AG09309 (cell line): ENCODE data around the gene OTP.

Experiments
- DNase-seq: peaks from one replicate; pipeline ENCODE4 v3.0.0-alpha.2; 2010; ENCODE audit warnings: low read depth
- H3K4me3 ChIP-seq: 2 replicates; pipeline ENCODE4 v1.5.1; 2011; ENCODE audit warnings: mild to moderate bottlenecking, low read depth, low read length, moderate library complexity; ENCODE audit not compliant: control insufficient read depth
- CTCF ChIP-seq: IDR thresholded peaks from 2 replicates; pipeline ENCODE4 v1.5.1; 2011; ENCODE audit warnings: mild to moderate bottlenecking, low read depth, low read length, inconsistent platforms; ENCODE audit not compliant: insufficient read depth, control insufficient read depth; ENCODE audit errors: missing control alignments

OTP gene

GRCh38 chr5:77635067-77635916 lies 3.2 kb downstream of the OTP start:
- TF ChIP-seq CTCF, result no peak
- no peak overlapping the region for H3K4me3 ChIP-seq
- no peak for DNase-seq

- DNase-seq, result no peak
- no peak overlapping the region for H3K4me3 ChIP-seq
- TF ChIP-seq CTCF, result no peak
Observed at GRCh38 chr5:77633709-77634108, 4.8 kb downstream of the OTP start.

- TF ChIP-seq CTCF, result no peak
- no peak overlapping the region for H3K4me3 ChIP-seq
- no peak for DNase-seq
Observed at GRCh38 chr5:77633207-77633675, 5.3 kb downstream of the OTP start.

- TF ChIP-seq CTCF, result no peak
- DNase-seq, result no peak
Observed at GRCh38 chr5:77632526-77633206, 5.8 kb downstream of the OTP start.

GRCh38 chr5:77630114-77630680 lies 8.3 kb downstream of the OTP start:
- DNase-seq, result no peak
- peak; percentile 14 for TF ChIP-seq CTCF
- peak overlapping the region; percentile 30 for H3K4me3 ChIP-seq

More at GRCh38 chr5:77632526-77633206, 5.8 kb downstream of the OTP start:
- no peak overlapping the region for H3K4me3 ChIP-seq

- DNase-seq, result no peak
- H3K4me3 ChIP-seq, result peak overlapping the region; percentile 0
- no peak for TF ChIP-seq CTCF
Observed at GRCh38 chr5:77629509-77630113, 8.9 kb downstream of the OTP start.
